ENCODE results near the gene SLC4A11. TPM values are rescaled to one million over a fixed set of nuclear protein-coding genes. Genes with fewer than 3 reads are reported as not detected.

SLC4A11 gene
- total and polyA plus RNA-seq, 10 of the 15 experiments (the other 5 are each of a cell fraction or from before 2014, with no cell fraction given) = 0.07 to 2.3 (median 1.1) TPM

GRCh38 chr20:3209257-3209945 is 29.6 kb downstream of the SLC4A11 start, which contains the start of gene ITPA:
Gene ITPA (plus strand): TSS chr20:3209498. CDS start chr20:3209552, 54 bp downstream.
- peak within 1 kb of the TSS; percentile 100 for H3K4me3 ChIP-seq
- no peaks in the 10 kb centered on the region for H4K20me1 ChIP-seq (ENCODE audit: control insufficient read depth, insufficient read depth)
- in situ Hi-C loops (cut with MboI) = no loop called here
- RAD21 ChIA-PET (ENCODE audit: unreplicated experiment) = interaction anchor here (1.1 to 1.4 kb wide), 2 partner anchors 52 to 107 kb away, joined by 3 to 4 read pairs; no protein-coding TSS in a partner anchor
- H3K4me2 ChIP-seq (ENCODE audit: control insufficient read depth, insufficient read depth) = peak within 1 kb of the TSS; percentile 99
- no peaks in the 10 kb centered on the region for H3K9me3 ChIP-seq (replicated peaks; ENCODE audit: control insufficient read depth, insufficient read depth, low read length)
- POLR2A ChIA-PET = interaction anchor here (0.5 to 1.0 kb wide), 2 partner anchors 13 to 101 kb away, joined by 4 to 11 read pairs; no protein-coding TSS in a partner anchor
- peaks cover 32% of the 10 kb centered on the region for H3K79me2 ChIP-seq (ENCODE audit: control insufficient read depth, insufficient read depth, low read length)
- 0 out of 4 replicates have a peak, but pooled peaks cover 0 to 3% of the 10 kb centered on the region in 2 experiments for H3K36me3 ChIP-seq (ENCODE audit: control insufficient read depth in 2 of 2, insufficient read depth in 2 of 2, low read length in 1 of 2)
- CTCF ChIA-PET = interaction anchor here (0.5 to 4.0 kb wide), 7 partner anchors 9 to 434 kb away, joined by 3 to 19 read pairs (median 4); no protein-coding TSS in a partner anchor
- 1% methylated on average over 45 of the region's 48 CpGs for WGBS (ENCODE audit: insufficient coverage, insufficient replicate concordance, low lambda C conversion rate, missing lambda C conversion rate)
- H3K9ac ChIP-seq (ENCODE audit: control insufficient read depth, insufficient read depth, low read length) = peak within 1 kb of the TSS; percentile 97
- H3K4me1 ChIP-seq (ENCODE audit: control insufficient read depth, insufficient read depth, low read length) = peaks cover 7% of the 10 kb centered on the region
- intact Hi-C loops (cut with micrococcal nuclease; ENCODE audit: unreplicated experiment) = loop anchor here (10.0 kb wide), 1 partner anchor 165 kb away; the partner anchor contains the start of genes GNRH2 and MRPS26
- DNase-seq (ENCODE audit: low read depth, low spot score) = no peak
- H3K27ac ChIP-seq (ENCODE audit: control insufficient read depth, insufficient read depth) = peak within 1 kb of the TSS; percentile 94
- FAIRE-seq = peak; percentile 75
- TSS peak; percentile 89 for BruUV-seq (replicated peaks)
- H2AFZ ChIP-seq (ENCODE audit: control insufficient read depth, low read depth, low read length) = peak within 1 kb of the TSS; percentile 96
- SMC1A ChIA-PET (ENCODE audit: uncharacterized antibody, unreplicated experiment) = interaction anchor here (1.1 to 2.2 kb wide), 2 partner anchors 10 to 13 kb away, joined by 3 to 10 read pairs; no protein-coding TSS in a partner anchor
- ATAC-seq = peak; percentile 73
- H3K27me3 ChIP-seq (replicated peaks in 1 of 2; ENCODE audit: control insufficient read depth in 2 of 2, insufficient read depth in 2 of 2, low read length in 1 of 2) = no peaks in the 10 kb centered on the region
- TF ChIP-seq ZNF622 (IDR thresholded peaks at IDR 0.05) (no peak), RELA (IDR thresholded peaks at IDR 0.05; ENCODE audit: borderline replicate concordance, partially characterized antibody) (no peak), NBN (IDR thresholded peaks at IDR 0.05) (peak; percentile 64; the same call in 1 of the 2 replicates), NKRF (conservative IDR thresholded peaks at IDR 0.05) (no peak; the same call in none of the 2 replicates), PAX8 (IDR thresholded peaks at IDR 0.05) (no peak), E2F8 (IDR thresholded peaks at IDR 0.05; ENCODE audit: low read depth, partially characterized antibody) (peak; percentile 62), TCF12 (IDR thresholded peaks at IDR 0.05; ENCODE audit: low read depth, low read length) (no peak), SUZ12 (IDR thresholded peaks at IDR 0.05; ENCODE audit: unreplicated experiment) (no peak), NR2C1 (IDR thresholded peaks at IDR 0.05) (peak; percentile 79), CREM (IDR thresholded peaks at IDR 0.05; ENCODE audit: low read depth) (no peak), SIN3A (IDR thresholded peaks at IDR 0.05; ENCODE audit: low read depth, low read length) (peak; percentile 71; the same call in 1 of the 2 replicates), GATAD2B (conservative IDR thresholded peaks at IDR 0.05; ENCODE audit: low read depth) (peak; percentile 70), RUNX3 (IDR thresholded peaks at IDR 0.05; ENCODE audit: low read length) (no peak; the same call in 1 of the 2 replicates), ZBED1 (IDR thresholded peaks at IDR 0.05; ENCODE audit: borderline replicate concordance) (no peak), SMAD5 (IDR thresholded peaks at IDR 0.05; ENCODE audit: low read depth) (0 out of 2 replicates have a peak, but pooled peaks have one; percentile 69), IKZF2 (IDR thresholded peaks at IDR 0.05) (peak; percentile 63 to 64), CBX3 (IDR thresholded peaks at IDR 0.05; ENCODE audit: borderline replicate concordance, low read depth) (no peak), BCL3 (IDR thresholded peaks at IDR 0.05; ENCODE audit: borderline replicate concordance, insufficient read depth, low read depth, low read length, poor library complexity, severe bottlenecking) (no peak), NRF1 (conservative IDR thresholded peaks at IDR 0.05; ENCODE audit: low read depth, low read length) (no peak)

Data from GM12878 (cell line).